Stimulated activated CD4-positive, alpha-beta T cell treated with anti-CD3 and anti-CD28 coated beads, Interleukin-15, amount 100 ng/mL, for 48 hours (primary cell): ENCODE data around the gene LRRC34.

Source experiments
- DNase-seq, 2 donors: peaks; one replicate each; pipeline ENCODE4 v3.0.0-alpha.2; 2020; ENCODE audit warnings: low read depth in 2 of 2

LRRC34 gene

GRCh38 chr3:169812332-169813235 is at the start of gene LRRC34, which contains the start of gene LRRIQ4:
LRRC34 (minus strand) TSS chr3:169812904; CDS start chr3:169812548, 356 bp downstream.
LRRIQ4 (plus strand) TSS chr3:169812870; CDS start chr3:169821922, 9,052 bp downstream.
- DNase-seq: peak; percentile 62 to 64

GRCh38 chr3:169861871-169862270 is 49.2 kb upstream of the LRRC34 start:
- DNase-seq: no peak

DNA sequence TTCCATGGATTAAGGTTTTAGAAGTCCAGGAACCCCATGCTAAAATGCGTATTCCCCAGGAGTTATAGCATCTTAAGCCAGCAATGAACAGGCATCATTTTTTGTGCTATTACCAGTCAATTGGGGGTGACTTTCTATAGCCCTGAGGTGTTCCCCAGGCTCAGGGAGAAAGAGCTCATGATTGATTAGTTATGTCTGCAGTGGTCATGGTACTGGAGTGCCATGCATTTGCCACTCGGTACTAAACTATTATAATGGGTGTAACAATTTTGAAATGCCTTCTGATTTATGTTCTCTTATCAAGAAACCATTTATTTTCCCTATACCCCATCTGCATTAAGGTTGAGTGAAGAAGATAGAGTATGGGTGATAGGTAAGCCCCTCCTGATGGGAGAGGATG is 45.1 kb upstream of the LRRC34 start:
- DNase-seq: no peak

DNA sequence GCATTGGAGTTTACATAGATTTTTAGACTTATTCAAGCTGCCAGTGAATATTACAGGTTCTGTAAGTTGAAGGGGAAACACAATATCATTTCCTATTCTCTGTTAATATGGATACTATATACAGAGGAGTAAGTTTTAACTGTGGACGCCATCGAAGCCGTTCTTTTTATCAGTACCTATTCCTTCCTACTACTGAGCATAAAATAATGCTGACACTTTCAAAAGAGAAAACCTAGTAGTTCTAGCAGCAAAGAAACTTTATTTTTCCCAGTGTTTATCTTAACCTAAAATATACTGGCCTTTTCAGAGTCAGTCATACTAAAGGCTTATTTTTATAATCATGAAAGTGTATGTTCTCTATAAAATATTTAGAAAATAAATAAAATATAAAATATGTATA is 42.8 kb upstream of the LRRC34 start:
- DNase-seq: no peak

DNA sequence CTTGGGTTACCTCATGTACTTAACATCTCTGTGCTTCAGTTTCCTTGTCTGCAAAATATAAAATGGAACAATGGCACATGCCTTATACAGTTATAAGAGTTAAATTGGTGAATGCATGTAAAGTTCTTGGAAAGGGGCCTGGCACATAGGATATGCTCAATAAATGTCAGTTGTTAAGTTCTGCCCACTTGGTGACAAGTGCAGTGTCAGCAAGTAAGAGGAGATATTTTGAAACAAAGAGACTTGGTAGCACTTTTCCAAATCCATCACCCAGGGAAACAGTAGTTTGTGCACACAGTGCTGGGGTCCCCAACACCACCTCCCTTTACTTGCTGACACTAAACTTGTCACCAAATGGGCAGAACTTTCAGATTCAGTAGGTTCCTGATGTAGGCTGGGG is 37.9 kb upstream of the LRRC34 start:
- no peak for DNase-seq

- no peak for DNase-seq
Measured at GRCh38 chr3:169848741-169849140, 36.0 kb upstream of the LRRC34 start.

- DNase-seq: no peak
Measured at GRCh38 chr3:169847896-169848295, 35.2 kb upstream of the LRRC34 start.

GRCh38 chr3:169846458-169847193 is 33.9 kb upstream of the LRRC34 start:
- no peak for DNase-seq

DNA sequence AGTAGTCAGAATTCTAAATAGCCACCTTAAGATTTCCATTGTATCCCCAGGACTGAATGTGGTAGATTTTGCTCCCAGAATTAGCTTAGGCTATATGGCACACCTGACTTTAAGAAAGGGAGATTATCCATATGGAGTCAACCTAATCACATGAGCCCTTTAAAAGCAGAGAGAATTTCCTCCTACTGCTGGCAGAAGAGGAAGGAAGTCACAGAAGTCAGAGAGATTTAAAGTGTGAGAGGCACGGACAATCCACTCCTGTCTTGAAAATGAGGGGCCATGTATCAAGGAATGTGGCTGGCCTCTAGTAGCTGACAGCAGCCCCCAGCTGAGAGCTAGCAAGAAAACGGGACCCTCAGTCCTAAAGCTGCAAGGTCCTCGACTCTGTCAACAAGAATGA is 30.3 kb upstream of the LRRC34 start:
- no peak for DNase-seq

- no peak for DNase-seq
Measured at GRCh38 chr3:169841171-169841570, 28.5 kb upstream of the LRRC34 start.

GRCh38 chr3:169838511-169839030 is 25.9 kb upstream of the LRRC34 start:
- DNase-seq: no peak

- no peak for DNase-seq
Measured at GRCh38 chr3:169836942-169837275, 24.2 kb upstream of the LRRC34 start.

GRCh38 chr3:169836078-169836941 is 23.6 kb upstream of the LRRC34 start:
- DNase-seq: no peak

DNA sequence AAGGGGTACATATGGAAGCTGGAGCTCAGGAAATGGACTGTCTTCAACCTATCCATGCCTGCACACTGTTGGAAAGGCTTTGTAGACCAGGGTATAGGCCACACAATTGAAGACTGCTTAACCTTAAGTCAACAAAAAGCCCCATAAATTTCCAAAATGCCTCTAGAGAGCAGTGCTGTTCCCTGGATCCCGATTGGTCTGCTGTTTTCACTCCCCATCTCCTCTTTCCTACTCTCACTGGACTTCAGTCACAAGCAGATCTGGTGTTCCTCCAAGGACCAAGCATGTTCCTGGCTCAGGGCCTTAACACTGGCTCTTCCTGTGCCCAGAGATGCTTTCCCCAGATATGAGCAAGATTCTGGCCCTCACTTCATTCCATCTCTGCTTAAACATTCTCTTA is 22.8 kb upstream of the LRRC34 start:
- no peak for DNase-seq

DNA sequence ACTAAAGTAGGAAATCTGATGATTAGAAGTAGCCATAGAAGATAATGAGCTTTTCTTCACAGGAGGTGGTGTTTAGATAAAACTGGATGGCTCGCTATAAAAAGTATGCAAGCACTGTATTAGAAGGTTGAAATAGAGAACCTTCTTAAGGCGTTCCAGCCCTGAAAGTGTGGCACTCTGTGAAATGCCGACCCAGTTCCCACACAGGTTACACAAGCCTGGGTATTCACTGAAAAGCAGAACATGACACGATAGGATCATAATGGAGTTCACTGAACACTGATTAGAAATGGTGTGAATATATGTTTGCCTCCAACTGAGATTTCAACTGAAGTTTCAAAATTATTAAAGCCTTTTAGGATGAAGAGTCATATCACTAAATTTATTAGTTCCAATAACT is 15.0 kb upstream of the LRRC34 start:
- no peak for DNase-seq

GRCh38 chr3:169825316-169825715 is 12.6 kb upstream of the LRRC34 start:
- DNase-seq: no peak

DNA sequence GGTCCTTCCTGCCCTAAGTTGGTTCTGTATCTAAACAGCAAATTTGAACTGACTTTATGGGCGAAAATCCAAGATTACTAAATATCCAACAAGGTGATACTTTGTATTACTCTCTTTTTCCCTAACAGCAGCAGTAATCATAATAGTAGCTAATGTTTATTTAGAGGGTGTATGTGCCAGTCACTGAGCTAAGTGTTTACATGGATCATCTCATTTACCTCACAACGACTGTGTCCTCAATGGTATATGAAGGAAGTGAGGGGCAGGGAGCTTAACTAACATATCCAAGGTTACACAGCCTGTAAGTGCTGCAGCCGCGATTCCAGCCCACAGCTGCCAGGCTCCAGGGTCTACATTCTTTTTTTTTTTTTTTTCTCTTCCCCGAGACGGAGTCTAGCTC is 10.3 kb upstream of the LRRC34 start:
- no peak for DNase-seq

GRCh38 chr3:169822540-169822939 is 9.8 kb upstream of the LRRC34 start:
- no peak for DNase-seq

GRCh38 chr3:169822091-169822490 is 9.4 kb upstream of the LRRC34 start:
- no peak for DNase-seq

- no peak for DNase-seq
Measured at GRCh38 chr3:169818316-169818715, 5.6 kb upstream of the LRRC34 start.

DNA sequence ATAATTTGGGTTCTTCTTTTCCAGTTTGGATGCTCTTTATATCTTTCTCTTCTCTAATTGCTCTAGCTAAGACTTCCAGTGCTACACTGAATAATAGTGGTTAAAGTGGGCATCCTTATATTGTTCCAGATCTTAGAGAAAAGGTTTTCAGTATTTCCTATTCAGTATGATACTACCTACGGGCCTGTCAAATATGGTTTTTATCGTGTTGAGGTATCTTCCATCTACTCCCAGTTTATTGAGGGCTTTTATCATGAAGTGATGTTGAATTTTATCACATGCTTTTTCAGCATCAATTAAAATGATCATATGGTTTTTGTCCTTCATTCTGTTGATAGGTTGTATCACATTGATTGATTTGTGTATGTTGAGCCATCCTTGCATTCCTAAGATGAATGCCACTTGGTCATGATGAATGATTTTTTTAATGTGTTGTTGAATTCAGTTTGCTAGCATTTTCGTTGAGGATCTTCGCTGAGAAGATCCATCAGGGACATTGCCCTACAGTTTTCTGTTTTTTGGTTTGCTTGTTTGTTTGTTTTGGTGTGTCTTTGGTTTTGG is 3.0 kb upstream of the LRRC34 start:
- no peak for DNase-seq
